ENCODE results near the gene IGSF21.

The IGSF21 gene

GRCh38 chr1:18077657-18078215 lies 29.9 kb upstream of the IGSF21 start:
- Histone ChIP-seq H3K4me1 (ENCODE audit: control insufficient read depth, insufficient read depth, low read length) (no peaks in the 10 kb centered on the region), H3K27me3 (ENCODE audit: control insufficient read depth, insufficient read depth, low read length) (peaks cover 10% of the 10 kb centered on the region; the same call in 1 of the 2 replicates), H3K4me3 (ENCODE audit: low read depth, low read length) (no peak overlapping the region), H3K9me3 (ENCODE audit: control insufficient read depth, insufficient read depth, low read depth, low read length) (no peaks in the 10 kb centered on the region), H3K36me3 (ENCODE audit: control insufficient read depth, insufficient read depth, low read length) (no peaks in the 10 kb centered on the region), H3K27ac (ENCODE audit: low read depth, low read length) (no peak overlapping the region), H3K9ac (ENCODE audit: low read length) (no peak overlapping the region)

GRCh38 chr1:18079941-18080735 lies 27.5 kb upstream of the IGSF21 start:
- H3K36me3 ChIP-seq (ENCODE audit: control insufficient read depth, insufficient read depth, low read length), result no peaks in the 10 kb centered on the region
- H3K4me1 ChIP-seq (ENCODE audit: control insufficient read depth, insufficient read depth, low read length), result no peaks in the 10 kb centered on the region
- peaks cover 5% of the 10 kb centered on the region; the same call in 1 of the 2 replicates for H3K27me3 ChIP-seq (ENCODE audit: control insufficient read depth, insufficient read depth, low read length)
- no peak overlapping the region for H3K9ac ChIP-seq (ENCODE audit: low read length)
- H3K4me3 ChIP-seq (ENCODE audit: low read depth, low read length), result no peak overlapping the region
- H3K9me3 ChIP-seq (ENCODE audit: control insufficient read depth, insufficient read depth, low read depth, low read length), result no peaks in the 10 kb centered on the region
- H3K27ac ChIP-seq (ENCODE audit: low read depth, low read length), result no peak overlapping the region

GRCh38 chr1:18085387-18086074 lies 22.1 kb upstream of the IGSF21 start:
- H3K4me3 ChIP-seq (ENCODE audit: low read depth, low read length), result no peak overlapping the region
- no peak overlapping the region for H3K27ac ChIP-seq (ENCODE audit: low read depth, low read length)
- H3K4me1 ChIP-seq (ENCODE audit: control insufficient read depth, insufficient read depth, low read length), result peaks cover 7% of the 10 kb centered on the region
- no peaks in the 10 kb centered on the region for H3K27me3 ChIP-seq (ENCODE audit: control insufficient read depth, insufficient read depth, low read length)
- no peaks in the 10 kb centered on the region for H3K36me3 ChIP-seq (ENCODE audit: control insufficient read depth, insufficient read depth, low read length)
- H3K9me3 ChIP-seq (ENCODE audit: control insufficient read depth, insufficient read depth, low read depth, low read length), result no peaks in the 10 kb centered on the region
- no peak overlapping the region for H3K9ac ChIP-seq (ENCODE audit: low read length)

- H3K27ac ChIP-seq (ENCODE audit: low read depth, low read length), result no peak overlapping the region
- no peaks in the 10 kb centered on the region for H3K9me3 ChIP-seq (ENCODE audit: control insufficient read depth, insufficient read depth, low read depth, low read length)
- no peaks in the 10 kb centered on the region for H3K27me3 ChIP-seq (ENCODE audit: control insufficient read depth, insufficient read depth, low read length)
- peaks cover 31% of the 10 kb centered on the region for H3K4me1 ChIP-seq (ENCODE audit: control insufficient read depth, insufficient read depth, low read length)
- H3K36me3 ChIP-seq (ENCODE audit: control insufficient read depth, insufficient read depth, low read length), result no peaks in the 10 kb centered on the region
- no peak overlapping the region for H3K4me3 ChIP-seq (ENCODE audit: low read depth, low read length)
- no peak overlapping the region for H3K9ac ChIP-seq (ENCODE audit: low read length)
These were observed 19.5 kb upstream of the IGSF21 start for GRCh38 chr1:18088077-18088594.

GRCh38 chr1:18089488-18089887 lies 18.1 kb upstream of the IGSF21 start:
- Histone ChIP-seq H3K9ac (ENCODE audit: low read length) (no peak overlapping the region), H3K27ac (ENCODE audit: low read depth, low read length) (no peak overlapping the region), H3K36me3 (ENCODE audit: control insufficient read depth, insufficient read depth, low read length) (no peaks in the 10 kb centered on the region), H3K4me1 (ENCODE audit: control insufficient read depth, insufficient read depth, low read length) (peaks cover 31% of the 10 kb centered on the region), H3K9me3 (ENCODE audit: control insufficient read depth, insufficient read depth, low read depth, low read length) (peaks cover 6% of the 10 kb centered on the region; the same call in 1 of the 2 replicates), H3K27me3 (ENCODE audit: control insufficient read depth, insufficient read depth, low read length) (no peaks in the 10 kb centered on the region), H3K4me3 (ENCODE audit: low read depth, low read length) (no peak overlapping the region)

GRCh38 chr1:18090636-18091035 lies 17.0 kb upstream of the IGSF21 start:
- peaks cover 15% of the 10 kb centered on the region; the same call in 1 of the 2 replicates for H3K9me3 ChIP-seq (ENCODE audit: control insufficient read depth, insufficient read depth, low read depth, low read length)
- no peaks in the 10 kb centered on the region for H3K27me3 ChIP-seq (ENCODE audit: control insufficient read depth, insufficient read depth, low read length)
- H3K36me3 ChIP-seq (ENCODE audit: control insufficient read depth, insufficient read depth, low read length), result no peaks in the 10 kb centered on the region
- H3K4me1 ChIP-seq (ENCODE audit: control insufficient read depth, insufficient read depth, low read length), result peaks cover 31% of the 10 kb centered on the region
- no peak overlapping the region for H3K9ac ChIP-seq (ENCODE audit: low read length)
- no peak overlapping the region for H3K4me3 ChIP-seq (ENCODE audit: low read depth, low read length)
- no peak overlapping the region for H3K27ac ChIP-seq (ENCODE audit: low read depth, low read length)

- peaks cover 15% of the 10 kb centered on the region; the same call in 1 of the 2 replicates for H3K9me3 ChIP-seq (ENCODE audit: control insufficient read depth, insufficient read depth, low read depth, low read length)
- no peak overlapping the region for H3K4me3 ChIP-seq (ENCODE audit: low read depth, low read length)
- peaks cover 3% of the 10 kb centered on the region for H3K27me3 ChIP-seq (ENCODE audit: control insufficient read depth, insufficient read depth, low read length)
- peaks cover 31% of the 10 kb centered on the region for H3K4me1 ChIP-seq (ENCODE audit: control insufficient read depth, insufficient read depth, low read length)
- no peaks in the 10 kb centered on the region for H3K36me3 ChIP-seq (ENCODE audit: control insufficient read depth, insufficient read depth, low read length)
- H3K27ac ChIP-seq (ENCODE audit: low read depth, low read length), result no peak overlapping the region
- no peak overlapping the region for H3K9ac ChIP-seq (ENCODE audit: low read length)
These were observed 15.7 kb upstream of the IGSF21 start for GRCh38 chr1:18091660-18092446.

GRCh38 chr1:18093193-18093592 lies 14.4 kb upstream of the IGSF21 start:
- H3K4me1 ChIP-seq (ENCODE audit: control insufficient read depth, insufficient read depth, low read length), result peaks cover 29% of the 10 kb centered on the region
- H3K27ac ChIP-seq (ENCODE audit: low read depth, low read length), result no peak overlapping the region

GRCh38 chr1:18093646-18094045 lies 14.0 kb upstream of the IGSF21 start:
- H3K27ac ChIP-seq (ENCODE audit: low read depth, low read length), result no peak overlapping the region
- no peak overlapping the region for H3K4me3 ChIP-seq (ENCODE audit: low read depth, low read length)
- H3K9ac ChIP-seq (ENCODE audit: low read length), result no peak overlapping the region
- H3K9me3 ChIP-seq (ENCODE audit: control insufficient read depth, insufficient read depth, low read depth, low read length), result peaks cover 15% of the 10 kb centered on the region; the same call in 1 of the 2 replicates
- peaks cover 27% of the 10 kb centered on the region for H3K4me1 ChIP-seq (ENCODE audit: control insufficient read depth, insufficient read depth, low read length)
- H3K36me3 ChIP-seq (ENCODE audit: control insufficient read depth, insufficient read depth, low read length), result no peaks in the 10 kb centered on the region
- peaks cover 16% of the 10 kb centered on the region for H3K27me3 ChIP-seq (ENCODE audit: control insufficient read depth, insufficient read depth, low read length)

More at GRCh38 chr1:18093193-18093592, 14.4 kb upstream of the IGSF21 start:
- Histone ChIP-seq H3K27me3 (ENCODE audit: control insufficient read depth, insufficient read depth, low read length) (peaks cover 12% of the 10 kb centered on the region), H3K9ac (ENCODE audit: low read length) (no peak overlapping the region), H3K9me3 (ENCODE audit: control insufficient read depth, insufficient read depth, low read depth, low read length) (peaks cover 15% of the 10 kb centered on the region; the same call in 1 of the 2 replicates), H3K36me3 (ENCODE audit: control insufficient read depth, insufficient read depth, low read length) (no peaks in the 10 kb centered on the region), H3K4me3 (ENCODE audit: low read depth, low read length) (no peak overlapping the region)

- Histone ChIP-seq H3K27ac (ENCODE audit: low read depth, low read length) (no peak overlapping the region), H3K9ac (ENCODE audit: low read length) (no peak overlapping the region), H3K4me1 (ENCODE audit: control insufficient read depth, insufficient read depth, low read length) (peaks cover 27% of the 10 kb centered on the region), H3K9me3 (ENCODE audit: control insufficient read depth, insufficient read depth, low read depth, low read length) (peaks cover 15% of the 10 kb centered on the region; the same call in 1 of the 2 replicates), H3K36me3 (ENCODE audit: control insufficient read depth, insufficient read depth, low read length) (no peaks in the 10 kb centered on the region), H3K4me3 (ENCODE audit: low read depth, low read length) (no peak overlapping the region), H3K27me3 (ENCODE audit: control insufficient read depth, insufficient read depth, low read length) (peaks cover 21% of the 10 kb centered on the region)
These were observed 13.5 kb upstream of the IGSF21 start for GRCh38 chr1:18094096-18094495.
